Prostate gland (tissue), 2 donors: Measurements from ENCODE around the gene AUTS2. TPM values are rescaled to one million over a fixed set of nuclear protein-coding genes. Genes with fewer than 3 reads are reported as not detected.

ENCODE experiments used
- DNase-seq: peaks from one replicate; pipeline ENCODE4 v3.0.0-alpha.2; 2019; ENCODE audit warnings: low spot score
- H3K27ac ChIP-seq, 2 donors: fragments of 200-600 bp; sonication (generic); 2 replicates each; pipeline ENCODE4 v1.5.1; 2017 to 2019
- H3K27me3 ChIP-seq: fragments of 200-600 bp; sonication (generic); replicated peaks from 2 replicates; pipeline ENCODE4 v1.5.1; 2019; ENCODE audit not compliant: insufficient read depth
- H3K36me3 ChIP-seq, 2 donors: fragments of 200-600 bp; sonication (generic); 1 replicate in 1 of 2; 2 replicates in 1 of 2; pipeline versions ENCODE4 v1.5.1 to v1.8.1; 2017 to 2019
- H3K4me1 ChIP-seq: fragments of 200-600 bp; sonication (generic); replicated peaks from 2 replicates; pipeline ENCODE4 v1.5.1; 2019
- H3K4me3 ChIP-seq, 2 donors: fragments of 200-600 bp; sonication (generic); 2 replicates each; pipeline ENCODE4 v1.5.1; 2017 to 2019
- H3K9me3 ChIP-seq: fragments of 200-600 bp; sonication (generic); 2 replicates; pipeline ENCODE4 v1.5.1; 2017
- POLR2A ChIP-seq: fragments of 450-650 bp; IDR thresholded peaks from one replicate; pipeline ENCODE4 v1.6.1; 2016; ENCODE audit warnings: antibody characterized with exemption, mild to moderate bottlenecking
- POLR2AphosphoS5 ChIP-seq: sonication (generic); formaldehyde crosslinking; IDR thresholded peaks from one replicate; pipeline ENCODE4 v1.6.1; 2017; ENCODE audit warnings: antibody characterized with exemption
- WGBS: methylation state at CpG from one replicate; pipeline ENCODE4 v1.1.5; 2018; 5-methylcytosine and 5-hydroxymethylcytosine counted together
- intact Hi-C: fragments of 100-400 bp; cut with DNase I; formaldehyde crosslinking; loops from one replicate; pipeline ENCODE4 v1.14.2; 2022
- total RNA-seq, 2 donors: library from RNA; depleted of rRNA; stranded (reverse); fragments of >200 nt; gene quantifications; one replicate each; pipeline ENCODE4 v1.1.0, GENCODE V29; 2016
- TF ChIP-seq, protein P1 (sequence below), 4 experiments: fragments of 200-600 bp in 2 of 4; fragments of 450-650 bp in 2 of 4; sonication (generic) in 2 of 4; IDR thresholded peaks; 1 replicate in 3 of 4; 2 replicates in 1 of 4; pipeline ENCODE4 v1.5.1; 2016 to 2019; ENCODE audit warnings: antibody characterized with exemption in 4 of 4, mild to moderate bottlenecking in 2 of 4, moderate library complexity in 2 of 4

AUTS2 gene
- total RNA-seq, 2 donors from 2014 or later = 25.0 to 55.2 TPM

DNA sequence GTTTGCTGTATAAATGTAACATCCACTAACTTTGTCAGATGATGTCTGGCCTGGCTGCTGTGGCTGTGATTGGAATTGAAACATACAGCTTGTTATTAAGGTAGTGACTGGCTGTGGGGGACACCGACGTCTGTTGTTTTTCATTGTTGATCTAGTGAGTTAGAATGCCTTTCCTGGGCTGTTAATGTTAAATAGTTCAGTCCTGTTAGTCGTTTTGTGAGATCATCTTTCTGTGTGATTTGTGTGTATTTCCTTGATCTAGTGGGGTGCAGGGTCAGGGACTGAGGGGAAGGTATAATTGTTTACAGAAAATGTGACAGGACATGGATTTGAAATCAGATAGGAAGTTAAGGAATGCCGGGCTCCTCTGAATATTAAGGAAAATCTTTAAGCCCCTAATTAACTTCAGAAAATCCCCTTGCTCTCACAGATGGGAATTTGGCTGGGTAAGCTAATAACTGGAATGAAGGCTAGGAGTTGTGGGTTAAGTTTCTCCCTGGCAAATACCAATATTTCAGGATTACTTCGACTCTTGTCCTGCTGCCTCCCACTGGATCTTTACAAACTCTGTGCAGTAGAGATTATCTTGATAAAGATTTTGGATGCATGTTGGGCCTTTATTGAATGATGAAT lies 163.1 kb downstream of the AUTS2 start:
- Histone ChIP-seq H3K27ac (no peak overlapping the region), H3K27me3 (no peaks in the 10 kb centered on the region), H3K36me3 (no peaks in the 10 kb centered on the region), H3K4me3 (no peak overlapping the region), H3K9me3 (no peaks in the 10 kb centered on the region), H3K4me1 (no peaks in the 10 kb centered on the region)
- WGBS = 55% methylated on average over 5 of the region's 5 CpGs
- intact Hi-C loops = no loop called here
- TF ChIP-seq POLR2A (no peak), POLR2AphosphoS5 (no peak)
- TF ChIP-seq, protein P1, sequence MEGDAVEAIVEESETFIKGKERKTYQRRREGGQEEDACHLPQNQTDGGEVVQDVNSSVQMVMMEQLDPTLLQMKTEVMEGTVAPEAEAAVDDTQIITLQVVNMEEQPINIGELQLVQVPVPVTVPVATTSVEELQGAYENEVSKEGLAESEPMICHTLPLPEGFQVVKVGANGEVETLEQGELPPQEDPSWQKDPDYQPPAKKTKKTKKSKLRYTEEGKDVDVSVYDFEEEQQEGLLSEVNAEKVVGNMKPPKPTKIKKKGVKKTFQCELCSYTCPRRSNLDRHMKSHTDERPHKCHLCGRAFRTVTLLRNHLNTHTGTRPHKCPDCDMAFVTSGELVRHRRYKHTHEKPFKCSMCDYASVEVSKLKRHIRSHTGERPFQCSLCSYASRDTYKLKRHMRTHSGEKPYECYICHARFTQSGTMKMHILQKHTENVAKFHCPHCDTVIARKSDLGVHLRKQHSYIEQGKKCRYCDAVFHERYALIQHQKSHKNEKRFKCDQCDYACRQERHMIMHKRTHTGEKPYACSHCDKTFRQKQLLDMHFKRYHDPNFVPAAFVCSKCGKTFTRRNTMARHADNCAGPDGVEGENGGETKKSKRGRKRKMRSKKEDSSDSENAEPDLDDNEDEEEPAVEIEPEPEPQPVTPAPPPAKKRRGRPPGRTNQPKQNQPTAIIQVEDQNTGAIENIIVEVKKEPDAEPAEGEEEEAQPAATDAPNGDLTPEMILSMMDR (IDR thresholded peaks at IDR 0.05) = no peak
- no peak for DNase-seq

DNA sequence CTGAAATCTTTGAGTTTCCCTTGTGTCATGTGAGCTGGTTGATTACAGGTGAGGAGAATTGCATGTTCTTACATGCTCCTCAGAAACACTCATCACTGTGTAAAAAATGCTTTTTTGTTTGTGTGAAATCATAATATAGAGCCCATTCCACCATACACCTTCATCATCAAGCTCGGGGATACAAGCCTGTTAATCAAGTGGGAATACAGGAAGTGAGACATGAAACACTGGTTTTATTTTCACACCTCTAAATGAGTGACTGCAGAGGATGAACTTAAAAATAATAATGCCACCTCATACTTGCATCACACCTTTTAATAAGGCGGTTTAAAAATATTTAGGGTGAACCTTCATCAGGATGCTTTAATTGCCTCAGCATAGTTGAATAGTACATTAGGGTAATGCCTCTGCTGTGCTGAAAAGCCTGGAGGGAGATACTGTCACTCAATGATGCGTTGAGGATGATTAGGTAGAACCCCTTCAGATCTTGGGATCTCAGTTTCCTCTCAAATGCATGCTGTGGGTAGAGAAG lies 164.6 kb downstream of the AUTS2 start:
- no peaks in the 10 kb centered on the region for H3K9me3 ChIP-seq
- no peaks in the 10 kb centered on the region for H3K4me1 ChIP-seq
- intact Hi-C loops = no loop called here
- no peaks in the 10 kb centered on the region for H3K36me3 ChIP-seq
- no peak overlapping the region for H3K27ac ChIP-seq
- no peaks in the 10 kb centered on the region for H3K27me3 ChIP-seq
- WGBS = 86% methylated on average over 3 of the region's 3 CpGs
- no peak overlapping the region for H3K4me3 ChIP-seq
- DNase-seq = no peak
- no peak for TF ChIP-seq POLR2A
- no peak for TF ChIP-seq POLR2AphosphoS5
- TF ChIP-seq, protein P1 (IDR thresholded peaks at IDR 0.05) = no peak

DNA sequence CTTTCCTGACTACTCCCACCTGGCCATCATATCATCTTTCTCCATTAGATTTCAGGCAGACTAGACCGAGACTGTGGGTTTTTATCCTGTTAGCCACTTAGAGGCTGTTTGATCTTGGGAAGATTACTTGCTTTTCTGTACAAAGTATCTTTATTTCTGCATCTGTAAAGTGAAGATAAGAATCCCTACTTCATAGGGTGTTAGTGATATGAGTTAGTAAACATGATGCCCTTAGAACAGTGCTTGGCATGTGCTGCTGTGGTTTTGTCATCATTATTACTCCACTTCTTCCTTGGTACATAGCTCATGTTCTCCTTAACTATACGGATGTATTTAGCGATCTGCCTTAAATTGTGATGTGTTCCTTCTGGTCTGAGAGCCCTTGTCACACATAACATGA lies 165.2 kb downstream of the AUTS2 start:
- DNase-seq = no peak
- H3K4me3 ChIP-seq = no peak overlapping the region
- H3K9me3 ChIP-seq = no peaks in the 10 kb centered on the region
- H3K27ac ChIP-seq = no peak overlapping the region
- H3K4me1 ChIP-seq = no peaks in the 10 kb centered on the region
- intact Hi-C loops = no loop called here
- H3K27me3 ChIP-seq = no peaks in the 10 kb centered on the region
- TF ChIP-seq POLR2A = no peak
- no peaks in the 10 kb centered on the region for H3K36me3 ChIP-seq
- WGBS = 79% methylated on average over 3 of the region's 3 CpGs

DNA sequence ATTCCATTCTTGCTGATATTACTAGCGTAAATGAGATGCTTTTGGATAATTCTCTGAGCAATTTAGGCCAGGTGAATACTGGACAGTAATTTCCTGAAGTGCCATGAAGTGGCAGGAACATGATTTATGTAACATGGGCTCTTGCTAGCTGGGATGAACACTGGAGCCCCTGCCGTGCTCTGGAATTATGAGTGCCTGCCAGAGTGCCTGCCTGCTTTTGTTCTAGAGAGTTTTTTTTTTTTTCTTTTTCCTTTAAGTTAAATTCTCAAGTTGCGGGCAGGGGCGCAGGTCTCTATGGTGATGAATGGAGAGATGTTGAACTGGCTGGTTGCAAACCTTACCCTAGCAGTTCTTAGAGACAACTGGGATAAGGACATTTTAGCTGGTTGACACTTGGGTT lies 165.9 kb downstream of the AUTS2 start:
- WGBS = 89% methylated on average over 4 of the region's 4 CpGs

DNA sequence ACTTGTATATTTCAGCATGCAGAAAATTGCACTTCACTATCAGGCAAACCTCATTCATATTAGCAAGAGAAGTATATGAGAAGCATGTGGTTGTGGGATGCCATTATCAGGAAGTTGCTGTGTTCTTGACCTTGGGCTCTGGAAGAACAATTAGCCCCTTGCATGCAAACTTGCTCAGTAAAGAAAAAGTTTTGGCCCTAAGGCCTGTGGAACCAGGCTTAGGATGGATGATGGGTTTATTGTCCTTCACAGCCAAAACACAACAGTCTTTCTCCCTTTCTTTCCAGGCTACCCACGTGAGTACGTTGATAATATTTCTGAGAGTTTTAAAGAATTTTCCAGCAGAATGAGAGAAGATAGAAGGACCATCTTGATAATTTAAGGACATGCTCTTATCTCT lies 166.4 kb downstream of the AUTS2 start:
- intact Hi-C loops = no loop called here
- H3K36me3 ChIP-seq = no peaks in the 10 kb centered on the region
- DNase-seq = no peak
- H3K27ac ChIP-seq = no peak overlapping the region
- WGBS = 85% methylated on average over 2 of the region's 2 CpGs
- TF ChIP-seq, protein P1 (IDR thresholded peaks at IDR 0.05) = no peak
- TF ChIP-seq POLR2A = no peak
- TF ChIP-seq POLR2AphosphoS5 = no peak
- H3K4me3 ChIP-seq = no peak overlapping the region
- H3K9me3 ChIP-seq = no peaks in the 10 kb centered on the region
- H3K4me1 ChIP-seq = no peaks in the 10 kb centered on the region
- no peaks in the 10 kb centered on the region for H3K27me3 ChIP-seq

More for the DNA sequence above, 165.9 kb downstream of the AUTS2 start:
- intact Hi-C loops = no loop called here
- Histone ChIP-seq H3K27me3 (no peaks in the 10 kb centered on the region), H3K9me3 (no peaks in the 10 kb centered on the region), H3K4me3 (no peak overlapping the region), H3K4me1 (no peaks in the 10 kb centered on the region), H3K36me3 (no peaks in the 10 kb centered on the region), H3K27ac (no peak overlapping the region)
- TF ChIP-seq, protein P1 (IDR thresholded peaks at IDR 0.05) = no peak
- TF ChIP-seq POLR2AphosphoS5 = no peak
- no peak for TF ChIP-seq POLR2A
- no peak for DNase-seq
